MCF 10A (cell line): Measurements from ENCODE around the gene MAML2. TPM values are rescaled to one million over a fixed set of nuclear protein-coding genes. Genes with fewer than 3 reads are reported as not detected.

Source experiments
- BruUV-seq: library from RNA; stranded (reverse); fragments of 400-500 nt; replicated peaks from 2 replicates; lab custom pipeline; 2021; lab: Mats Ljungman, UMichigan
- CTCF ChIA-PET: fragments of 300-600 bp; sonication (Branson Sonifier 250); formaldehyde crosslinking; extraction: SDS; loops from one replicate; lab custom pipeline; 2021; ENCODE audit warnings: antibody characterized with exemption, inconsistent platforms; lab: Yijun Ruan, JAX
- POLR2A ChIA-PET: fragments of 300-600, 350-650 bp; sonication (Branson Sonifier 250); formaldehyde crosslinking; extraction: SDS; loops from one replicate; lab custom pipeline; 2020; ENCODE audit warnings: antibody characterized with exemption, inconsistent platforms; lab: Yijun Ruan, JAX
- DNase-seq: peaks from one replicate; pipeline ENCODE4 v3.0.0-alpha.2; 2018; ENCODE audit not compliant: unreplicated experiment
- H3K27ac Mint-ChIP-seq: one replicate; pipeline ENCODE4 v1.8.0; 2022; ENCODE audit warnings: mild to moderate bottlenecking, low read depth, mixed read lengths; ENCODE audit not compliant: unreplicated experiment
- H3K27me3 Mint-ChIP-seq: one replicate; pipeline ENCODE4 v1.8.0; 2022; ENCODE audit warnings: mixed read lengths; ENCODE audit not compliant: insufficient read depth, unreplicated experiment
- H3K36me3 Mint-ChIP-seq: one replicate; pipeline ENCODE4 v1.8.0; 2022; ENCODE audit warnings: mild to moderate bottlenecking, moderate library complexity, mixed read lengths; ENCODE audit not compliant: insufficient read depth, unreplicated experiment
- H3K4me1 Mint-ChIP-seq: one replicate; pipeline ENCODE4 v1.8.0; 2022; ENCODE audit warnings: mixed read lengths; ENCODE audit not compliant: insufficient read depth, unreplicated experiment
- H3K4me3 Mint-ChIP-seq: one replicate; pipeline ENCODE4 v1.8.0; 2022; ENCODE audit warnings: mild to moderate bottlenecking, moderate library complexity, mixed read lengths; ENCODE audit not compliant: unreplicated experiment
- H3K9me3 Mint-ChIP-seq: one replicate; pipeline ENCODE4 v1.8.0; 2022; ENCODE audit warnings: mixed read lengths; ENCODE audit not compliant: unreplicated experiment
- intact Hi-C: fragments of 100-400 bp; cut with micrococcal nuclease; formaldehyde crosslinking; loops from 2 replicates; pipeline ENCODE4 v1.14.1; 2022
- total RNA-seq: library from RNA; stranded (reverse); gene quantifications from 2 replicates; pipeline ENCODE4 v1.2.3, GENCODE V29; 2022
- TF ChIP-seq, protein P1 (sequence below): fragments of 200-600 bp; IDR thresholded peaks from one replicate; pipeline ENCODE4 v1.8.0; 2022; ENCODE audit warnings: antibody characterized with exemption, mild to moderate bottlenecking; ENCODE audit not compliant: unreplicated experiment

The MAML2 gene
- total RNA-seq, 1 experiment from 2014 or later, result 8.6 TPM

DNA sequence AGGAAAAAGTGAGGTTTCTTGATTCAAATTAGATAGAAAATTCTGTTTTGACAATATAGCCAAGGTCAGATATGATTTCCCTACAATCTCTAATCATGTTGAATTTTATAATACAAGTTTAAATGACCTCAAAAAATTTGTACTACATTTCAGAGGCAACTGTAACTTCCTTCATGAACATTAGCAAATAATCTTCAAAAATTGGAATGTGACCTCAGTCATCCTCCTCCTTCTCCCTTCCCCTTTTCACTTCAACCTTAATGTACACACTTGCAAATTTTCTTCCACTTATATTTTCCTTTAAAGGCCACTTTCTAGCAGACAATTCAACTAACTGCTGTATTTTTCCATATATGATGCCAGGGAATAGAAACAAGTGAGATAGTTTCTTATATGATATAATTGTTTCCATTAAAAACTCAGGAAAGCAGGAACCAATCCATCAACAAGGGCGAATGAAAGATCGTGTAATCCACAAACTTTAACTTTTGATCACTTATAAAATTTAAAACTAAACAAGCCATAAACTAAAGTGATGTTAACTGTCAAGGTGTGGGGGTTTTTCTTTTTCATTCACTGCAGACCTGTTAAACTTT, 60.3 kb downstream of the MAML2 start:
- Mint-ChIP-seq H3K27ac (peak overlapping the region; percentile 49), H3K4me1 (peaks cover 29% of the 10 kb centered on the region), H3K27me3 (no peaks in the 10 kb centered on the region), H3K9me3 (no peaks in the 10 kb centered on the region), H3K4me3 (no peak overlapping the region), H3K36me3 (no peaks in the 10 kb centered on the region)
- TF ChIP-seq, protein P1, sequence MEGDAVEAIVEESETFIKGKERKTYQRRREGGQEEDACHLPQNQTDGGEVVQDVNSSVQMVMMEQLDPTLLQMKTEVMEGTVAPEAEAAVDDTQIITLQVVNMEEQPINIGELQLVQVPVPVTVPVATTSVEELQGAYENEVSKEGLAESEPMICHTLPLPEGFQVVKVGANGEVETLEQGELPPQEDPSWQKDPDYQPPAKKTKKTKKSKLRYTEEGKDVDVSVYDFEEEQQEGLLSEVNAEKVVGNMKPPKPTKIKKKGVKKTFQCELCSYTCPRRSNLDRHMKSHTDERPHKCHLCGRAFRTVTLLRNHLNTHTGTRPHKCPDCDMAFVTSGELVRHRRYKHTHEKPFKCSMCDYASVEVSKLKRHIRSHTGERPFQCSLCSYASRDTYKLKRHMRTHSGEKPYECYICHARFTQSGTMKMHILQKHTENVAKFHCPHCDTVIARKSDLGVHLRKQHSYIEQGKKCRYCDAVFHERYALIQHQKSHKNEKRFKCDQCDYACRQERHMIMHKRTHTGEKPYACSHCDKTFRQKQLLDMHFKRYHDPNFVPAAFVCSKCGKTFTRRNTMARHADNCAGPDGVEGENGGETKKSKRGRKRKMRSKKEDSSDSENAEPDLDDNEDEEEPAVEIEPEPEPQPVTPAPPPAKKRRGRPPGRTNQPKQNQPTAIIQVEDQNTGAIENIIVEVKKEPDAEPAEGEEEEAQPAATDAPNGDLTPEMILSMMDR, result no peak
- intact Hi-C loops, result no loop called here
- BruUV-seq, result no TSS peak
- CTCF ChIA-PET, result interaction anchor here (0.6 kb wide), 1 partner anchor 207 kb away, joined by 3 read pairs; no protein-coding TSS in a partner anchor
- POLR2A ChIA-PET, result no interaction called here
- DNase-seq, result no peak

DNA sequence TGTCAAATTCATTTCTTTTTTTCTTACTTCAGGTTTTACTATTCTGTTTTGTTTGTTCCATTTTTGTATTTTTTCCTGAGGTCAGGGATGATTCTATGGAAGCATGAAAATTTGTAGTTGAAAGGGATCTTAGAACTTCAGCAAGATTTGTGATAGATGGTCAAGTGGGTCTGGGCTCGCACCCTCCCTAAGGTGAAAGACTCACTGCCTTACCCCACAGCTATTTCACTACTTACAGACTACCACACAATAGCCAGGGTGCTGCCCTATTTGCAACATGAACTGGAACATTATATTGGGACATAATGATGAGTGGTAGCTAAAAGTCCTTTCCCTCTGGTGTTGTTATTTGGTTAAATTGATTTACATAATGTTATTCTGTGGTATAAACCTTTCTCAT, 62.6 kb downstream of the MAML2 start:
- no TSS peak for BruUV-seq
- no peaks in the 10 kb centered on the region for H3K27me3 Mint-ChIP-seq
- TF ChIP-seq, protein P1, result no peak
- H3K9me3 Mint-ChIP-seq, result no peaks in the 10 kb centered on the region
- no peak for DNase-seq
- no peak overlapping the region for H3K4me3 Mint-ChIP-seq
- intact Hi-C loops, result no loop called here
- H3K36me3 Mint-ChIP-seq, result no peaks in the 10 kb centered on the region
- ChIA-PET CTCF (interaction anchor here (1.2 to 3.8 kb wide), 4 partner anchors 37 to 62 kb away, joined by 3 to 28 read pairs (median 6); partner anchors contain the start of gene MAML2), POLR2A (interaction anchor here (0.8 to 4.4 kb wide), 10 partner anchors 15 to 126 kb away, joined by 3 to 32 read pairs (median 6); partner anchors contain the start of gene MAML2)
- H3K4me1 Mint-ChIP-seq, result peaks cover 35% of the 10 kb centered on the region
- no peak overlapping the region for H3K27ac Mint-ChIP-seq

DNA sequence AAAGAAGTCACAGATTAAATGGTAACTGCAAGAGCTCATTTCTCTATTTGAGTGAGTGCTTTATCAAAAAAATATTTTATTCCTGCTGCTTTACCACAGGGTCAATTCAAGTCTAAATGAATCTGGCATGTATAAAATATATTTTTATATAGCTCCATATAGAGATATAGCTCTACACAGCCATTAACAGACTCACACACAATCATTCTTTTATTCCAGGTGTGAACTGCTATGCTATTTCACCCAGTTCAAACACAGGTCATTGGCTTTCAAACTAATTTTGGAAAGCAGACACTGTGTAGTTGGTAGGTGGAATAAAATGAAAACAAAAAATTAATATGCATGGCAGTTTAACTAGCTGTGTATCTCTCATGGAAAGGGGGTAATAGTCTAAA, 63.1 kb downstream of the MAML2 start:
- peaks cover 35% of the 10 kb centered on the region for H3K4me1 Mint-ChIP-seq
- H3K36me3 Mint-ChIP-seq, result no peaks in the 10 kb centered on the region
- ChIA-PET POLR2A (interaction anchor here (0.6 to 4.4 kb wide), 19 partner anchors 10 to 158 kb away, joined by 3 to 32 read pairs (median 5); partner anchors contain the start of gene MAML2), CTCF (interaction anchor here (0.6 to 3.8 kb wide), 10 partner anchors 10 to 1137 kb away, joined by 3 to 28 read pairs (median 4); partner anchors contain the start of gene MAML2)
- TF ChIP-seq, protein P1, result no peak
- H3K27ac Mint-ChIP-seq, result no peak overlapping the region
- BruUV-seq, result no TSS peak
- intact Hi-C loops, result no loop called here
- no peaks in the 10 kb centered on the region for H3K27me3 Mint-ChIP-seq
- no peaks in the 10 kb centered on the region for H3K9me3 Mint-ChIP-seq
- no peak overlapping the region for H3K4me3 Mint-ChIP-seq
- no peak for DNase-seq

DNA sequence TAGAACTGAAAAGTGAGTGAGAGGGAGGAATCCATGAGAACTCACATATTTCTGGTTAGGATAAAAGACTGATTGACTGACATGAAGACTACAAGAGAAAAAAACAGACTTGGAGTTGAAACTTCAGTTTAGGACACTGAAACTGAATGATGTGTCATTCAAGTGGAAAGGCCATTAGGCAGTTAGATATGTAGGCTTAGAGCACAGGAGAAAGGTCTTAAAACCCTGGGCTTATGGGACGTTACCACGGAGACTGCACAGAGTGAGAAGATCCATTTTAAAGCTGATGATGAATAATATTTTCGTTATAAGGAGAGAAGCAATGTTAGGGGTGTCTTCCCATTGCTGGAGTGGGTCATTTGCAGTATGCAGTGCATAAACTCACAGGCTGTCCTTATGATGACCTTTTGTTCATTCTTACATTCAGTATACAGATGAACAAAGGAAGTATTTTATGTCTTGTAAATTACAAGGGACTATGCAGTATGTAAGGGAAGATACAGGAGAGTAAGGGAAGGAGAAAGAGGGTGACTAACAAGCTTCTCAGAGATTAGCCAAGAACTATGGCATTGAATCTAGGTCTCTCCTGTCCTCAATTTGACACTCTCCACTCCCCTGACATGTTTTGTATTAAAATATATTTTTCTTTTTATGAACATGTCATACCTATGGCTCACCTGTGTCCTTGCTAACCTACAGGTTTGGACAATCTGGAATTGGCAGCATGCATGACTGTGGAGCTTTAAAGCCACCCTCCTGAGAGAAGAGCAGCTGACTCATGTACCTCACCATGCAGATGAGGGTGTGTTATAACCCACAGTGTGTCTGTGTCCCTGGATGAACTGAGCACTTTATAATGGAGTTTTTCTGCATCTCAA, 63.7 kb downstream of the MAML2 start:
- H3K9me3 Mint-ChIP-seq, result no peaks in the 10 kb centered on the region
- no peak overlapping the region for H3K4me3 Mint-ChIP-seq
- BruUV-seq, result no TSS peak
- CTCF ChIA-PET, result interaction anchor here (0.6 to 3.8 kb wide), 12 partner anchors 9 to 1138 kb away, joined by 3 to 28 read pairs (median 4); partner anchors contain the start of gene MAML2
- intact Hi-C loops, result no loop called here
- H3K27ac Mint-ChIP-seq, result peak overlapping the region; percentile 25
- POLR2A ChIA-PET, result interaction anchor here (0.6 to 4.4 kb wide), 21 partner anchors 11 to 224 kb away, joined by 3 to 32 read pairs (median 5); partner anchors contain the start of gene MAML2
- DNase-seq, result peak; percentile 66
- no peaks in the 10 kb centered on the region for H3K27me3 Mint-ChIP-seq
- H3K36me3 Mint-ChIP-seq, result no peaks in the 10 kb centered on the region
- H3K4me1 Mint-ChIP-seq, result peaks cover 35% of the 10 kb centered on the region
- TF ChIP-seq, protein P1, result no peak
